GM13977 (cell line): ENCODE data around the gene RBPJ.

ENCODE experiments used
- DNase-seq: peaks from one replicate; pipeline ENCODE4 v3.0.0; 2012; ENCODE audit warnings: low spot score
- CTCF ChIP-seq: IDR thresholded peaks from 2 replicates; pipeline ENCODE4 v1.5.1; 2012; ENCODE audit warnings: mild to moderate bottlenecking, control low read depth; ENCODE audit not compliant: insufficient read depth; ENCODE audit errors: extremely low read depth, missing control alignments
- in situ Hi-C: fragments of 300-500 bp; cut with MboI; formaldehyde crosslinking; loops from one replicate; pipeline ENCODE4 v1.12.0; 2022; ENCODE audit warnings: low sequenced_read_pairs, low pct_unique_long_range_greater_than_20kb, mixed read lengths, inconsistent platforms; ENCODE audit not compliant: unreplicated experiment

Gene RBPJ

GRCh38 chr4:26343038-26343398 is 22.2 kb downstream of the RBPJ start:
- no peak for TF ChIP-seq CTCF
- in situ Hi-C loops, result no loop called here
- DNase-seq, result no peak

- no peak for TF ChIP-seq CTCF
- in situ Hi-C loops, result no loop called here
- DNase-seq, result no peak
These were observed 24.2 kb downstream of the RBPJ start for GRCh38 chr4:26344901-26345564.

- in situ Hi-C loops, result no loop called here
- no peak for TF ChIP-seq CTCF
- no peak for DNase-seq
These were observed 24.7 kb downstream of the RBPJ start for GRCh38 chr4:26345565-26345938.

GRCh38 chr4:26346203-26346620 is 25.4 kb downstream of the RBPJ start:
- no peak for TF ChIP-seq CTCF
- no peak for DNase-seq
- in situ Hi-C loops, result no loop called here

- TF ChIP-seq CTCF, result no peak
- in situ Hi-C loops, result no loop called here
- DNase-seq, result no peak
These were observed 28.7 kb downstream of the RBPJ start for GRCh38 chr4:26349496-26349895.

GRCh38 chr4:26351685-26352084 is 30.9 kb downstream of the RBPJ start:
- no peak for DNase-seq
- no peak for TF ChIP-seq CTCF
- in situ Hi-C loops, result no loop called here

GRCh38 chr4:26354491-26354890 is 33.7 kb downstream of the RBPJ start:
- DNase-seq, result no peak
- in situ Hi-C loops, result no loop called here
- TF ChIP-seq CTCF, result no peak
